NCI-H2227 (cell line): ENCODE results near the gene OLFML1.

Experiments used
- DNase-seq: peaks from one replicate; lab custom pipeline; 2025; ENCODE audit not compliant: unreplicated experiment; lab: John Stamatoyannopoulos, UW

The OLFML1 gene

GRCh38 chr11:7473717-7474116, 11.6 kb upstream of the OLFML1 start:
- no peak for DNase-seq

DNA sequence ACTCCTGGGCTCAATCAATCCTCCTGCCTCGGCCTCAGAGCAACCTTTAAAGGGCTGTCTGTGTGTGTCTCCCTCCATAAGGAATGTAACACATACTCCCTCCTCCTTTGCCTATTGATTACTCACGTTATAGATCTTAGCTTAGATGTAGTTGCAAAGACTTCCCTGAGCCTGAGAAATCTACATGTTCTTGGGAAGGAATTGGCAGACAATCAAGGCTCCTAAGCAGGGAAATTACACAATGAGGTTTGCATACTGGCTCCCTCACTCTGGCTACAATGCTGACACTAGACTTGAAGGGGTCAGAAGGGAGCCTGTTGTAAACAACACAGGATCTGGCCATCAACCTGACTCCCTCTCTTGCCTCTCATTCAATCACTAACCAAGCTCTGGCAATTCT, 5.2 kb upstream of the OLFML1 start:
- no peak for DNase-seq

- no peak for DNase-seq
These were observed 1.2 kb upstream of the OLFML1 start for GRCh38 chr11:7484131-7484530.

DNA sequence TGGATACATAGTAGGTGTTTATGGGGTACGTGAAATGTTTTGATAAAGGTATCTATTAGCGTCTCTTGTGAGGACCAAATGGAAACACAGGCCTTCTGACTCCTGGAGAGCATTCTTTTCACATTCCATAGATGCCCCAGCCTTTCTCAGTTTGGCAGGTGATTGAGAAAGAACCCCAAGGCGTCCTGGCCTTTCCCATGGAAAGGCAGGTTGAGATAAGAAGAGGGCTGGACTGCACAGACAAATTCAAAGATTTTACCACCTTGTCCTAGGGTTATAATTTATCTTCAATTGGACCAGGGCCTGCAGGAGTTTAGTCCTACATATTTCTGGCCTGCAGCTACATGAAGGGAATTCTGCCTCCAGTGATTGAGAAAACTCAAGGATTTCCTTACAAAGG, 661 bp upstream of the OLFML1 start:
- no peak for DNase-seq

DNA sequence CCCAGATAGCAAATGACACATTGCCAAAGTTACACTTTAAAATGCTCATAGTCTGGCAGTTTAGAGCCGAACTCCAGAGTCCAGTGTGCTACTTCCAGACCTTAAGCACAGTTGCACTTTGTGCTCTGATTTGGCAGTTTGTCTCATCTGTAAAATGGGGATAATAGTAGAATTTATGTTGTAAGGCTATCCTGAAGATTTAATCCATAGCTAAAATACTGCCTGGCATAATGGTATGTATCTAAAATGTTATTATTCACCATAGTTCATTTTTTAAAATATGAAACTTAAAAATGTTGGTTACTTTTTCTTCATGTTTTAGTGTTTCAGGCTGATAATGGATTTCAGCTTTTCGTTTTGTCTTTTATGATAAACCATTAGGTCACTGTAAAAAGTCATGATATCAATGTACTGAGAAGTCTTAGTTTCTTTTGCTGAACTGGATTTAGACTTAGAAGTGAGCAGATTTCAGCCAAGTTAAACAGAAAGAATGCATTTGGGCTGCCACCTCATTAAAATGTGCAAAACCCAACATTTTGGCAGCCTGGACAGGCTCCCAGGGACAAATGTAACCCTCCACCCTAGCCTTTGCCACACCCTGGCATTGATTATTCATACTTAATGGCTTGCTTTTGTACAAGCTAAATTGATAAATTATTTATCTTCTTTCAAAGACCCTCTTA, 933 bp downstream of the OLFML1 start:
- DNase-seq: no peak

- DNase-seq: no peak
These were observed 1.5 kb downstream of the OLFML1 start for GRCh38 chr11:7486781-7487140.

GRCh38 chr11:7487360-7487759, 2.1 kb downstream of the OLFML1 start:
- no peak for DNase-seq

- DNase-seq: no peak
These were observed 3.4 kb downstream of the OLFML1 start for GRCh38 chr11:7488681-7489080.

DNA sequence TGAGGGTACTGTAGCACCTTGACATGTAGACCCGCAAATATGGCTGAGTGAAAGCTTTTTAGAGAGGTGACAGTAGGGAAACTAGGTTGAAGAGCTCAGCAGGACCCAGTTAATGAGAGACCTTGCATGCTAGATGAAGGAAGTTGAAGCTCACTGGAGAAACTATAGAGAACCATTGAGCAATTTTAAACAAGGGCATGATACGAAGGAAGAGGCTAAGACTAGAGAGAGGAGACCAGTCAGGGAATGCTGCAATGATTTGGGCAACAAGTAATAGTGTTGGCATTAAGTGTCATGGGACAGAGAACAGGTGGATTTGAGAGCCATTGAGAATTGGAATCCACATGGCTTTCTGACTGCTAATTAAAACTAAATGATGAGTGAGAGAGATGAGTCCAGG, 4.1 kb downstream of the OLFML1 start:
- DNase-seq: no peak

GRCh38 chr11:7490054-7490453, 4.7 kb downstream of the OLFML1 start:
- no peak for DNase-seq

- no peak for DNase-seq
These were observed 5.2 kb downstream of the OLFML1 start for GRCh38 chr11:7490535-7490934.

GRCh38 chr11:7492253-7492652, 6.9 kb downstream of the OLFML1 start:
- no peak for DNase-seq

DNA sequence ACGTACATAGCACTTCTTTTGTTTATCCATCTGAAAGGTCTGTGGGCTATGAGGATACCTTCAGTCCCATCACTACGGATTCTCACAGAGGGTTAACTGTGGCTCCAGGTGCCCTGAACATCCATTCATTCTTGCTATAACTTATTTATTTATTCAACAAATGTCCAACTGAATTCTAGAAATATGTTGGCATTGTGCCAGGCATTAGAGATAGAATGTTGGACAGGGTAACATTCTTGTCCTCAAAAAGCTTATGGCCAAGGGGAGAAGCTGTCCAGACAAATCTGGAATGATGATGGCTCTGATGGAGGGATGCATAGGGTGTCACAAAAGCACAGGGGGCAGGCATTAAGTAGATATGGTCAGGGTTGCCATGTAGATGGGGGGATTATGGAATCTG, 8.4 kb downstream of the OLFML1 start:
- no peak for DNase-seq

- DNase-seq: no peak
These were observed 8.9 kb downstream of the OLFML1 start for GRCh38 chr11:7494086-7494745.

DNA sequence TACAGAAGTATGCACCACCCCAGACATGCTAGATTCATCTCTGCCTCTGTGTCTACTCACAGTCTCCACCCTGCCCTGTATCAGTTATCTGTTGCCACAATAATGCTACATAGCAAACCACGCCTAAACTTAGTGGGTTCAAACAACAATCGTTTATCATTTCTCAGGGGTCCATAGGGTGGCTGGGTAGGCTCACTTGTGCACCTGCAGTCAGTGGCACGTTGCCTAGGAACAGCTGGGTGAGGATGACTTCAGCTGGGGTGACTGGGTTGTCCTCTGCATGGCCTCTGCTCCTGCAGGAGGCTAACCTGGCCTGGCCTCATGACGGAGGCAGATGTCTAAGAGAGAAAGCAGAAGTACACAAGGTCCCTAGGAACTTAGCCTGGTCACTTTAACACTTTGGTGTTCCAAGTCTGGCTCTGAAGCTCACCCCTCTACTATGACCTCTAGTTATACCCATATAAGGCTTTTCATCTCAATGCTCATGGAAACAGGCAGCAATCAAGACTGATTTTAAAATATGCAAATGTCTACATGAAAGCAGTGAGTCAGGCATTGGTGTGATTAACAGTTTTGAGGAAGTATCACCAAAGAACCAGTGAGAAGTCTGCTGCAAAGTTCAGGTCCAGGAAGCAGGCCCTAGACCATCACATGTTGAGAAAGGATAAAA, 10.7 kb downstream of the OLFML1 start:
- no peak for DNase-seq

GRCh38 chr11:7498193-7498592, 12.9 kb downstream of the OLFML1 start:
- DNase-seq: no peak

DNA sequence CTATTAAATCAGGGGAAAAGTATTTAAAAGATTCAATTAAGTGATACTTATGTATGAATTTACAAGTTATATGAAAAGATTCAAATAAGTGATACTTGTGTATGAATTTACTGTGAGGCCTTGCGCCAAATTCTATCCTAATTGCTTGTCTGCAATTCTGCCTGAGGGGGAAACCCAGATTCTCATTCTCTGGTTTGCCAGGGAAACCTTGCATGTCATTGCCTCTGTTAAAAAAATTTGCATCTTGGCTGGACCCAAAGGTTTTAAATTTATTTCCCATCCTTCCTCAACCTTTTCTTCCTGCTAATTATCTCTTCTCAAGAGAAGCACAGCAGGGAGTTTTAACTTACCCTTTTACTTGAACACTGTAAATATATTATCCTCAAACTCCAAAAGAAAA, 13.8 kb downstream of the OLFML1 start:
- no peak for DNase-seq

DNA sequence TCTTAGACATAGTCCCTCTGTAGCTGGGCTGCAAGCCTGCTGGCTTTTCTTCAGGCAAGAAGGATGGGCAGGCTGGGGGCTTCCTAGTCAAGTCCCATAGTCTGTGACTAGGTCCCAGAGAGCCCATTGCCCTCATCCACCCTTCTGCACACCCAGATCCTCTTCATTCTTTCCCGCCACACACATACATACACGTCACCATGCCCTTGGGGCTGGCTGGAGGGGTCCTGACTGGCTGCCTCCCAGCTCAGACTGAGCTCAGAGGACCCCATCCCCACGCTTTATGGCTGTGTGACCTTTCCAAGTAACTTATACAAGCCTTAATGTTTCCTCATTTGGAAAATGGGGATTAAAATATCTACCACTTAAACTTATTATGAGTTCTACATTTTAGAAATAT, 14.9 kb downstream of the OLFML1 start:
- no peak for DNase-seq

- no peak for DNase-seq
These were observed 15.9 kb downstream of the OLFML1 start for GRCh38 chr11:7501251-7501650.

DNA sequence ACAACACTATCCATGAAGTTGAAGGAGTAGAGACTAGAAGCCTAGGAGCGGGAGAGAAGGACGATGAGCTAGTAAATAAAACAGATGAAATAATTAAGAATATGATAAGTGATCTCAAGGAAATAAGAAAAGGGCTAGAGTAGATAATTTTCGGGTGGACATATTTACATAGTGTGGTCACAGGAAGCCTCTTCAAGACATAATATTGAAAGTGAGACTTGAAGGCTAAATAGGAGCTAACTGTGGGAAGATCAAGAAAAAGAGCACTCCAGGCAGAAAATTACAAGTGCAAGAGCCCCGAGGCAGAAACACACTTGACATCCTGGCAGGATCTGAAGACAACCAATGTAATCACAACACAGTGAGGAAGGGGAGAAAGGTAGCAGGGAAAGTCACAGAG, 16.6 kb downstream of the OLFML1 start:
- DNase-seq: no peak

DNA sequence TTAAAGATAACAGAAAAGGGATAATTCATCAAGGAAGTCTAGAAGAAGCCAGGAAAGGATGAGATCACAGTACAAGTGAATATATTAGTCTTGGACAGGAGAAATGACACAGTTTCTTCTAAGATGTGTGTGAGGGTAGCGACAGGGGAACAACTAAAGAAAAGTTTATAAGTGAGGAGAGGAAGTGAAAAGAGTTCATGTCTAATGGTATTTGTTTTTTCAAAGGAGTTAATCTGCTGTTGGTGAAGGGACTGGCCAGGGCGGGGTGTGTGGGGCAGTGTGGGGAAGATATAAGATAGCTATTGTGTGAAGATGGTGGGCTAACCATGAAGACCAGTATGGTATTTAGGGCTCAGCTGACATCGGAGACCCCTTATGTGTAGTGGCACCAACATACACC, 20.9 kb downstream of the OLFML1 start:
- DNase-seq: no peak

- no peak for DNase-seq
These were observed 22.8 kb downstream of the OLFML1 start for GRCh38 chr11:7508087-7508486.

GRCh38 chr11:7509966-7510365, 24.7 kb downstream of the OLFML1 start:
- no peak for DNase-seq
